Measurements from ENCODE around the gene FOCAD.
A peak's percentile ranks its signal among the peaks of the same experiment; 100 is the strongest.

FOCAD gene

GRCh38 chr9:20930836-20931235 is 246.8 kb downstream of the FOCAD start:
- TF ChIP-seq CTCF (IDR thresholded peaks at IDR 0.05; ENCODE audit: low read depth, low read length, missing control alignments) = no peak

GRCh38 chr9:20940447-20941173 is 256.6 kb downstream of the FOCAD start:
- no peak for TF ChIP-seq CTCF (IDR thresholded peaks at IDR 0.05; ENCODE audit: low read depth, low read length, missing control alignments)
- peak; percentile 21 for DNase-seq (ENCODE audit: extremely low read depth, low read depth)
- H3K4me3 ChIP-seq (replicated peaks; ENCODE audit: low read depth, low read length) = no peak overlapping the region

More at GRCh38 chr9:20930836-20931235, 246.8 kb downstream of the FOCAD start:
- H3K4me3 ChIP-seq (replicated peaks; ENCODE audit: low read depth, low read length) = no peak overlapping the region
- no peak for DNase-seq (ENCODE audit: extremely low read depth, low read depth)

- DNase-seq (ENCODE audit: extremely low read depth, low read depth) = peak; percentile 61
- peak; percentile 80 for TF ChIP-seq CTCF (IDR thresholded peaks at IDR 0.05; ENCODE audit: low read depth, low read length, missing control alignments)
- H3K4me3 ChIP-seq (replicated peaks; ENCODE audit: low read depth, low read length) = no peak overlapping the region
These were observed 257.2 kb downstream of the FOCAD start for GRCh38 chr9:20941174-20941690.

- DNase-seq (ENCODE audit: extremely low read depth, low read depth) = no peak
- H3K4me3 ChIP-seq (replicated peaks; ENCODE audit: low read depth, low read length) = no peak overlapping the region
- TF ChIP-seq CTCF (IDR thresholded peaks at IDR 0.05; ENCODE audit: low read depth, low read length, missing control alignments) = no peak
These were observed 260.4 kb downstream of the FOCAD start for GRCh38 chr9:20944507-20944906.

GRCh38 chr9:20945269-20945668 is 261.2 kb downstream of the FOCAD start:
- no peak for DNase-seq (ENCODE audit: extremely low read depth, low read depth)
- no peak for TF ChIP-seq CTCF (IDR thresholded peaks at IDR 0.05; ENCODE audit: low read depth, low read length, missing control alignments)
- no peak overlapping the region for H3K4me3 ChIP-seq (replicated peaks; ENCODE audit: low read depth, low read length)

GRCh38 chr9:20945856-20946255 is 261.8 kb downstream of the FOCAD start:
- no peak overlapping the region for H3K4me3 ChIP-seq (replicated peaks; ENCODE audit: low read depth, low read length)
- DNase-seq (ENCODE audit: extremely low read depth, low read depth) = no peak
- TF ChIP-seq CTCF (IDR thresholded peaks at IDR 0.05; ENCODE audit: low read depth, low read length, missing control alignments) = no peak

Data from HFF-Myc (cell line).